ENCODE results near the gene VIP.

Gene VIP

DNA sequence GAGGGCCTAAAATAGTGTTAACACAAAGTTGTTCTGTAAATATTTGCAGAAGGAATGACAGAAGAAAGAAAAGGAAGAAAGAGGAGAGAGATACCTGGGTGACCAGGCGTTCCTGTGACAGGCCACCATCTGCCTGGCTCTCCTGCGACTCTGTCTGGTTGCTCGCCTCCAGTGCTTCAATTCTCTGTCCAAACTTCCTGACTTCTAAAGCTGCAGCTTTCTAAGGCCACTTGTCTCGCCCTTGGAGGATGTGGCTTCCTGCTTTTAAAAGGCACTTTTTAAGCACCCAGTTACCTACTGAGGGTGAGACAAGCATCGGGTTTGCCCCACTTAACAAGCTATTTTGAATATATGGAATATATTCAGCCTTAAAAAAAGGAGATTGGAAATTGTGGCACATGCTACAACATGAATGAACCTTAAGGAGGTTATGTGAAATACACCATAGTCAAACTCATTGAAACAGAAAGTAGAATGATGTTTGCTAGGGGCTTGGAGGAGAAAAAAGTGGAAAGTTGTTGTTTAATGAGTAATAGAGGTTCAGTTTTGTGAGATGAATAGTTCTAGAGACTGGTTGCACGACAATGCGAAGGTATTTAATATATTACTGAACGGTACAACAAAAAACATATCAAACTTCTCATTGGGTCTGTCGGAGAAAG, 32.8 kb downstream of the VIP start:
- no peak for DNase-seq

DNA sequence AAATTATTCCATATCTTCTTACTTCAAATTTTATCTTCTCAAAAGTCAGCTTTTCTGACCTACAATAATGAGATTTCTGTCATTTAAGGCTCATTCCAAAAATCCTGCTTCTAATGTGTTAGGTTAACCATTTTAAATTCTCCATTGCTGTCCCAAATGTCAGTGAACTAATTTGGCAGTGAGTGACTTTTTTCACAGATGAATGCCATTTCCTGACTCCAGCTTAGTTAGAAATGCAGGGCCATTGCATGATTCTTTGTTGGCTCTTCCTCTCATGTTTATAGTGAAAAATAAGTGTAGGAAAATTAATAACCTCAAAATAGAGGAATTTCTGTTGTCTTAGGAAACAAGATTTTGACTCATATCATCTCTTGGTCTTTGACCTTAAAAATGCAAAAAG, 44.1 kb downstream of the VIP start:
- no peak for DNase-seq

DNA sequence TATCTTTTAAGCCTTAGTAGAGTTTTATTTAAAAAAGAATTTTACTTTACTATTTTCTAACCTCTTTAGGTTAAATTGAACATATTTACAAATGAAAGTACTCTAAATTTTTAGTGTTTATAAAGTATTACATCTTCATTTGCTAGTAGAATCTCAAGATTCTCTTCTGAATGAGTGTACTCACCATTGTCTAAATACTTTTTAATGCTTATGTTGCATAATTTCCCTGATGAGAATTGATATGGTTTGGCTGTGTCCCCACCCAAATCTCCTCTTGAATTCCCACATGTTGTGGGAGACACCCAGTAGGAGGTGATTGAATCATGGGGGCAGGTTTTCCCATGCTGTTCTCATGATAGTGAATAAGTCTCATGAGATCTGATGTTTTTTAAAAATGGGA, 53.6 kb downstream of the VIP start:
- no peak for DNase-seq
